Right lobe of liver (tissue), 6 donors: ENCODE measurements around the gene RASAL1. TPM values are rescaled to one million over a fixed set of nuclear protein-coding genes. Genes with fewer than 3 reads are reported as not detected.

Source experiments
- ATAC-seq, 4 donors: fragments of 200-7000 bp; cut with Tn5 transposase; one replicate each; pipeline ENCODE4 v1.9.1; 2020; ENCODE audit warnings: mild to moderate bottlenecking in 4 of 4, moderate library complexity in 4 of 4
- DNase-seq, 3 donors: peaks; one replicate each; pipeline ENCODE4 v3.0.0-alpha.2; 2020
- H3K27ac ChIP-seq, 3 donors: fragments of 200-600 bp; one replicate each; pipeline ENCODE4 v1.8.0; 2022
- H3K27me3 ChIP-seq, 2 donors: fragments of 200-600 bp; one replicate each; pipeline ENCODE4 v1.8.0; 2022
- H3K36me3 ChIP-seq, 4 donors: fragments of 200-600 bp; sonication (generic) in 1 of 4; one replicate each; pipeline versions ENCODE4 v1.5.1 to v1.8.0; 2017 to 2022; ENCODE audit warnings: control low read depth in 1 of 4
- H3K4me1 ChIP-seq, 4 donors: fragments of 200-600 bp; sonication (generic) in 1 of 4; one replicate each; pipeline versions ENCODE4 v1.5.1 to v1.8.0; 2017 to 2022; ENCODE audit warnings: control low read depth in 1 of 4
- H3K4me3 ChIP-seq, 3 donors: fragments of 200-600 bp; one replicate each; pipeline ENCODE4 v1.8.0; 2022
- H3K9me3 ChIP-seq, 4 donors: fragments of 200-600 bp; sonication (generic) in 1 of 4; one replicate each; pipeline versions ENCODE4 v1.5.1 to v1.8.0; 2017 to 2022; ENCODE audit warnings: control low read depth in 1 of 4
- POLR2A ChIP-seq: fragments of 450-650 bp; IDR thresholded peaks from one replicate; pipeline ENCODE4 v1.6.1; 2017; ENCODE audit warnings: antibody characterized with exemption, mild to moderate bottlenecking
- WGBS: methylation state at CpG from one replicate; pipeline ENCODE4 v1.1.6; 2018; ENCODE audit warnings: low coverage, low lambda C conversion rate; ENCODE audit not compliant: insufficient coverage; ENCODE audit errors: missing lambda C conversion rate; 5-methylcytosine and 5-hydroxymethylcytosine counted together
- intact Hi-C, 2 donors: fragments of 100-400 bp; cut with DNase I; formaldehyde crosslinking; loops; one replicate each; pipeline versions ENCODE4 v1.11.2 to v1.14.1; 2022
- total RNA-seq, 6 experiments: library from RNA; depleted of rRNA in 2 of 6; stranded (reverse); fragments of >200 nt in 2 of 6; fragmentation: NEBNext Ultra II Directional in 3 of 6; extraction: Animal tissue kit (Norgen Biotek cat#: 25700) in 3 of 6; gene quantifications; one replicate each; pipeline versions ENCODE4 v1.1.0 to v1.2.4, GENCODE V29; 2016 to 2023
- TF ChIP-seq, protein P1 (sequence below), 4 donors: fragments of 200-600 bp in 3 of 4; fragments of 450-650 bp in 1 of 4; IDR thresholded peaks; one replicate each; pipeline versions ENCODE4 v1.5.1 to v1.8.0; 2016 to 2022; ENCODE audit warnings: antibody characterized with exemption in 4 of 4, mild to moderate bottlenecking in 2 of 4
- donor health status: DM: no; HTN: yes; CAD: no.
- donor health status: DM: no; HTN: no; CAD: no.
- donor health status: DM: no; HTN: no; CAD: no.
- donor health status: DM: no; HTN: yes; CAD: no.
- donor health status: DM: no; HTN: yes; CAD: no.

The RASAL1 gene
- total RNA-seq, 6 experiments from 2014 or later, result 0.10 to 0.24 (median 0.15) TPM; not detected in 2

DNA sequence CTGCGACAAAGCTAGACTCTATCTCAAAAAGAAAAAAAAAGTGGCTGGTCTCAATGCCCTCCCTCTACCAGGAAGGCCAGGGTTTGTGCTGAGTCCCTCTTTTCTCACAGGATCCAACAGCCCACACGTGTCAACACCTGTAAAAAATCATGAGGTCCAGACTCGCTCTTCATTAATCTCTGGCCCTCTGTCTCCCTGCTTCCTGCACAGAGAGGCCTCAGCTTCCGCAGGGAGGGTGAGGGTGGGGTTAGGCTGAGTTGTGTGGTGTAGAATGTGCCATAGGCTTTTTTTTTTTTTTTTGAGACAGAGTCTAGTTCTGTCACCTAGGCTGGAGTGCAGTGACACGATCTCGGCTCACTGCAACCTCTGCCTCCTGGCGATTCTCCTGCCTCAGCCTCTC is 20.1 kb upstream of the RASAL1 start:
- intact Hi-C loops, result no loop called here
- WGBS, result 50% methylated on average over 7 of the region's 7 CpGs
- H3K27me3 ChIP-seq, result no peaks in the 10 kb centered on the region

DNA sequence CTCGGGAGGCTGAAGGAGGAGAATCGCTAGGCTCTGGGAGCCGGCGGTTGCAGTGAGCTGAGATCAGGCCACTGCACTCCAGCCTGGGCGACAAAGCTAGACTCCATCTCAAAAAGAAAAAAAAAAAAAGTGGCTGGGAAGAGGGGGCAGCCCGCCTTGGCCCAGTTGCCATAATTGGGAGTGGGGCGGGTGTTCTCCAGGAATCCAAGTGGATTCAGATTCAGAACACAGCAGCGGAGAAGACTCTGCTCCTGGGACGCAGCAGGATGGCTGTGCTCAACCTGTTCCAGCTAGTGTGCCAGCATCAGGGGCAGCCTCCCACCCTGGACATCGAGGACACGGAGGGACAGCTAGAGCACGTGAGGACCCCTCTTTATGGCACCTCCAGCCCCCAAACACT is 19.5 kb upstream of the RASAL1 start:
- Histone ChIP-seq H3K27me3 (no peaks in the 10 kb centered on the region), H3K4me1 (peaks cover 0 to 16% (median 3%) of the 10 kb centered on the region in 4 donors), H3K4me3 (no peak overlapping the region), H3K36me3 (peaks cover 0 to 15% (median 1%) of the 10 kb centered on the region in 4 donors), H3K9me3 (no peaks in the 10 kb centered on the region), H3K27ac (no peak overlapping the region)
- ATAC-seq (no peak), DNase-seq (no peak)
- intact Hi-C loops, result no loop called here
- WGBS, result 58% methylated on average over 7 of the region's 12 CpGs
- TF ChIP-seq, protein P1, sequence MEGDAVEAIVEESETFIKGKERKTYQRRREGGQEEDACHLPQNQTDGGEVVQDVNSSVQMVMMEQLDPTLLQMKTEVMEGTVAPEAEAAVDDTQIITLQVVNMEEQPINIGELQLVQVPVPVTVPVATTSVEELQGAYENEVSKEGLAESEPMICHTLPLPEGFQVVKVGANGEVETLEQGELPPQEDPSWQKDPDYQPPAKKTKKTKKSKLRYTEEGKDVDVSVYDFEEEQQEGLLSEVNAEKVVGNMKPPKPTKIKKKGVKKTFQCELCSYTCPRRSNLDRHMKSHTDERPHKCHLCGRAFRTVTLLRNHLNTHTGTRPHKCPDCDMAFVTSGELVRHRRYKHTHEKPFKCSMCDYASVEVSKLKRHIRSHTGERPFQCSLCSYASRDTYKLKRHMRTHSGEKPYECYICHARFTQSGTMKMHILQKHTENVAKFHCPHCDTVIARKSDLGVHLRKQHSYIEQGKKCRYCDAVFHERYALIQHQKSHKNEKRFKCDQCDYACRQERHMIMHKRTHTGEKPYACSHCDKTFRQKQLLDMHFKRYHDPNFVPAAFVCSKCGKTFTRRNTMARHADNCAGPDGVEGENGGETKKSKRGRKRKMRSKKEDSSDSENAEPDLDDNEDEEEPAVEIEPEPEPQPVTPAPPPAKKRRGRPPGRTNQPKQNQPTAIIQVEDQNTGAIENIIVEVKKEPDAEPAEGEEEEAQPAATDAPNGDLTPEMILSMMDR (IDR thresholded peaks at IDR 0.05), result no peak
- no peak for TF ChIP-seq POLR2A

More for the DNA sequence above, 20.1 kb upstream of the RASAL1 start:
- Histone ChIP-seq H3K9me3 (no peaks in the 10 kb centered on the region), H3K27ac (no peak overlapping the region), H3K4me3 (no peak overlapping the region), H3K4me1 (peaks cover 0 to 16% (median 3%) of the 10 kb centered on the region in 4 donors), H3K36me3 (peaks cover 0 to 21% (median 2%) of the 10 kb centered on the region in 4 donors)
- DNase-seq (no peak), ATAC-seq (no peak)
- TF ChIP-seq POLR2A, result no peak
- TF ChIP-seq, protein P1 (IDR thresholded peaks at IDR 0.05), result no peak

DNA sequence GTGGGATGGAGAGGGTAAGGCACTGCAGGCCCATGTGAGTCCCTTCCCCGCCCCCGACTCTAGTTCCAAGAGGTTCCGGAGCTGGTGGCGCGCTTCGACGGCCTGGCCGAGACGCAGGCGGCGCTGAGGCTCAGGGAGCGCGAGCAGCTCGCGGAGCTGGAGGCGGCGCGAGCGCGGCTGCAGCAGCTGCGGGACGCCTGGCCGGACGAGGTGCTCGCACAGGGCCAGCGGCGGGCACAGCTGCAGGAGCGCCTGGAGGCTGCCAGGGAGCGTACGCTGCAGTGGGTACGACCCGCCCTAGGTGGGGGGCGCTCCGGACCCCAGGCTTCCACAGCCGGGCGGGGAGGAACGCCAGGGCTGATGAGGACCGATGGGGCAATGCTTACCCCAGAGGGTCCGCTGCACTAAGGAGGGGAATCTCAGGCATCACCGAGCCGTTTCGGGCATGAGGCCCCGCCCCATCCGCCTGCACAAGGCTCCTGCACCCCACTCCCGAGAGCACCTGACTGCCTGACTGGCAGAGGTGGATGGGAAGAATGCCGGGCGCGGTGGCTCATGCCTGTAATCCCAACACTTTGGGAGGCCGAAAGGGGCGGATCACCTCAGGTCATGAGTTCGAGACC is 18.9 kb upstream of the RASAL1 start:
- peak in 1 of 4 donors; percentile 5 for ATAC-seq
- H3K9me3 ChIP-seq, result no peaks in the 10 kb centered on the region
- H3K4me1 ChIP-seq, result peaks cover 0 to 16% (median 3%) of the 10 kb centered on the region in 4 donors
- intact Hi-C loops, result no loop called here
- no peak for DNase-seq
- H3K27me3 ChIP-seq, result no peaks in the 10 kb centered on the region
- peaks cover 0 to 13% (median 1%) of the 10 kb centered on the region in 4 donors for H3K36me3 ChIP-seq
- no peak for TF ChIP-seq POLR2A
- TF ChIP-seq, protein P1 (IDR thresholded peaks at IDR 0.05), result no peak
- no peak overlapping the region for H3K27ac ChIP-seq
- WGBS, result 0% methylated on average over 6 of the region's 51 CpGs
- H3K4me3 ChIP-seq, result no peak overlapping the region

DNA sequence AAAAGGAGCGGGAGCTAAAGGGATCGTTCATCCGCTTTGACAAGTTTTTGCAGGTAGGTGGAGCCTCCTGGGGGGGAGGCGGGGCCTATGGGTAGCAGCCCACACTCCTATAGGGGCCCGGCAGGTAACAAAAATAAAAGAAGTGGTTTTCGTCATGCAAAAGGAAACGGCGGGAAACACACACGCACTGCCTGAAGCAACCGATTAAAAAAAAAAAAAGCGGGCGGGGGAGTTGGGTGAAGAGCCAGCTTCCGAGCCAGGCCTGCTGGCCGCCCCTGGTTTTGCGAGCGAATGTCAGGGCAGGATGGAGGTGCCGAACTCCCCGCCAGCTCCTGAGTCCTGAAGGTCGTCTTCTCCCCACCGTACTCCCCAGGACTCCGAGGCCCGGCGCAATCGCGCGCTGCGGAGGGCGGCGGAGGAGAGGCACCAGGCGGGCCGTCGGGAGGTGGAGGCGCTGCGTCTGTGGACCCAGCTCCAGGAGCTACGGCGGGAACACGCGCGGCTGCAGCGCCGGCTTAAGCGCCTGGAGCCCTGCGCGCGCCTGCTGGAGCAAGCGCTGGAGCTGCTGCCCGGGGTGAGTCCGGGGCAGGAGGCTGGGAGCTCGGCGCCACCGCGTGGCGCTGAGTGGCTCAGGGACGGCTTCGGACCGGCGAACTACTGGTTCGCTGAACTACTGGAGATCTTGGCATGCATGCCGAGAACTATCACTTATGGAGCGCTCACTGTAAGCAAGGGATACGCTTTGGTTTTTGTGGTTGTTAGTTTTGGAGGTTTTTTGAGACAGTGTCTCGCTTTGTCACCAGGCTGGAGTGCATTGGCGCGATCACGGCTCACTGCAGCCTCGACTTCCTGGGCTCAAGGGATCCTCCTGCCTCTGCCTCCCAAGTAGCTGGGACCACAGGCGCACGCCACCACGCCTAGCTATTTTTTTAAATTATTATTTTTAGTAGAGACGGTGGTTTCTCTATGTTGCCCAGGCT is 17.6 kb upstream of the RASAL1 start:
- H3K4me3 ChIP-seq, result peak overlapping the region; percentile 16 to 50 (median 25)
- H3K27ac ChIP-seq, result no peak overlapping the region
- WGBS, result 3% methylated on average over 29 of the region's 70 CpGs
- ATAC-seq, result peak; percentile 92 to 97 (median 96)
- intact Hi-C loops, result no loop called here
- no peak for TF ChIP-seq POLR2A
- TF ChIP-seq, protein P1 (IDR thresholded peaks at IDR 0.05), result peak; percentile 47 to 62 (median 53)
- DNase-seq, result peak; percentile 75 to 78 (median 76)
- no peaks in the 10 kb centered on the region for H3K27me3 ChIP-seq
- H3K9me3 ChIP-seq, result no peaks in the 10 kb centered on the region
- H3K4me1 ChIP-seq, result peaks cover 0 to 16% (median 3%) of the 10 kb centered on the region in 4 donors
- peaks cover 0 to under 1% (median 0%) of the 10 kb centered on the region in 4 donors for H3K36me3 ChIP-seq
